ENCODE data around the gene ZNF276. TPM values are rescaled to one million over a fixed set of nuclear protein-coding genes. Genes with fewer than 3 reads are reported as not detected.

Gene ZNF276
- polyA plus RNA-seq, 1 donor (not counting 4 experiments of a cell fraction or from before 2014, with no cell fraction given), result 11.3 TPM

GRCh38 chr16:89748921-89749320 is 27.6 kb downstream of the ZNF276 start:
- Histone ChIP-seq H3K36me3 (ENCODE audit: control insufficient read depth in 2 of 2, extremely low read depth in 1 of 2, insufficient read depth in 2 of 2, low read length in 2 of 2) (peaks cover 3 to 17% of the 10 kb centered on the region in 2 experiments), H4K20me1 (ENCODE audit: control insufficient read depth, extremely low read depth, insufficient read depth, low read length) (no peaks in the 10 kb centered on the region), H3K9me1 (ENCODE audit: control insufficient read depth, extremely low read depth, insufficient read depth, low read length) (no peaks in the 10 kb centered on the region), H2AFZ (ENCODE audit: control insufficient read depth, low read length) (no peak overlapping the region), H3K4me3 (ENCODE audit: control insufficient read depth in 2 of 3, extremely low read depth in 1 of 3, insufficient read depth in 2 of 3, low read depth in 1 of 3, low read length in 3 of 3) (no peak overlapping the region), H3K9ac (ENCODE audit: control insufficient read depth, extremely low read depth, insufficient read depth, low read length) (no peak overlapping the region), H3K4me2 (ENCODE audit: control insufficient read depth, extremely low read depth, insufficient read depth, low read depth, low read length) (no peak overlapping the region), H3K9me3 (ENCODE audit: control insufficient read depth, low read depth, low read length) (no peaks in the 10 kb centered on the region), H3K79me2 (ENCODE audit: control insufficient read depth, insufficient read depth, low read length) (peaks cover 2% of the 10 kb centered on the region), H3K4me1 (ENCODE audit: control insufficient read depth, extremely low read depth, insufficient read depth, low read length) (no peaks in the 10 kb centered on the region), H3K27me3 (ENCODE audit: control insufficient read depth, extremely low read depth, insufficient read depth, low read length) (no peaks in the 10 kb centered on the region), H3K27ac (ENCODE audit: control insufficient read depth, insufficient read depth, low read length) (no peak overlapping the region)
- TF ChIP-seq CTCF (optimal IDR thresholded peaks at IDR 0.05 in 1 of 3, IDR thresholded peaks at IDR 0.05 in 1 of 3, conservative IDR thresholded peaks at IDR 0.05 in 1 of 3; ENCODE audit: extremely low read depth in 1 of 3, insufficient read depth in 2 of 3, low read length in 3 of 3) (no peak), EZH2 (IDR thresholded peaks at IDR 0.05; ENCODE audit: low read length) (no peak)
- DNase-seq (ENCODE audit: low read depth, low spot score) (no peak), FAIRE-seq (no peak)
- dilution Hi-C loops (cut with MboI; ENCODE audit: extremely low pct_ligation_motif_present, low sequenced_read_pairs), result no loop called here

GRCh38 chr16:89749637-89750036 is 28.3 kb downstream of the ZNF276 start:
- no peaks in the 10 kb centered on the region for H3K9me3 ChIP-seq (ENCODE audit: control insufficient read depth, low read depth, low read length)
- no peak overlapping the region for H3K9ac ChIP-seq (ENCODE audit: control insufficient read depth, extremely low read depth, insufficient read depth, low read length)
- H3K4me2 ChIP-seq (ENCODE audit: control insufficient read depth, extremely low read depth, insufficient read depth, low read depth, low read length), result no peak overlapping the region
- H2AFZ ChIP-seq (ENCODE audit: control insufficient read depth, low read length), result no peak overlapping the region
- H3K4me3 ChIP-seq (ENCODE audit: control insufficient read depth in 2 of 3, extremely low read depth in 1 of 3, insufficient read depth in 2 of 3, low read depth in 1 of 3, low read length in 3 of 3), result no peak overlapping the region
- FAIRE-seq, result no peak
- H3K9me1 ChIP-seq (ENCODE audit: control insufficient read depth, extremely low read depth, insufficient read depth, low read length), result no peaks in the 10 kb centered on the region
- H3K4me1 ChIP-seq (ENCODE audit: control insufficient read depth, extremely low read depth, insufficient read depth, low read length), result no peaks in the 10 kb centered on the region
- TF ChIP-seq EZH2 (IDR thresholded peaks at IDR 0.05; ENCODE audit: low read length) (no peak), CTCF (optimal IDR thresholded peaks at IDR 0.05 in 1 of 3, IDR thresholded peaks at IDR 0.05 in 1 of 3, conservative IDR thresholded peaks at IDR 0.05 in 1 of 3; ENCODE audit: extremely low read depth in 1 of 3, insufficient read depth in 2 of 3, low read length in 3 of 3) (no peak)
- no peak overlapping the region for H3K27ac ChIP-seq (ENCODE audit: control insufficient read depth, insufficient read depth, low read length)
- dilution Hi-C loops (cut with MboI; ENCODE audit: extremely low pct_ligation_motif_present, low sequenced_read_pairs), result no loop called here
- DNase-seq (ENCODE audit: low read depth, low spot score), result no peak
- H3K36me3 ChIP-seq (ENCODE audit: control insufficient read depth in 2 of 2, extremely low read depth in 1 of 2, insufficient read depth in 2 of 2, low read length in 2 of 2), result peaks cover 3 to 10% of the 10 kb centered on the region in 2 experiments
- peaks cover 3% of the 10 kb centered on the region for H3K79me2 ChIP-seq (ENCODE audit: control insufficient read depth, insufficient read depth, low read length)
- no peaks in the 10 kb centered on the region for H3K27me3 ChIP-seq (ENCODE audit: control insufficient read depth, extremely low read depth, insufficient read depth, low read length)
- no peaks in the 10 kb centered on the region for H4K20me1 ChIP-seq (ENCODE audit: control insufficient read depth, extremely low read depth, insufficient read depth, low read length)
